Measurements from ENCODE around the gene EHMT1.

The EHMT1 gene

GRCh38 chr9:137787381-137787780, 168.6 kb downstream of the EHMT1 start:
- Histone ChIP-seq H3K4me3 (replicated peaks; ENCODE audit: insufficient read depth, low read length) (no peak overlapping the region), H3K27ac (replicated peaks) (no peak overlapping the region), H3K27me3 (ENCODE audit: insufficient read depth, poor library complexity, severe bottlenecking) (no peaks in the 10 kb centered on the region)
- TF ChIP-seq CTCF (IDR thresholded peaks at IDR 0.05; ENCODE audit: insufficient read depth, low read length) (no peak), SPI1 (IDR thresholded peaks at IDR 0.05; ENCODE audit: borderline replicate concordance, low read depth) (no peak), POLR2AphosphoS5 (IDR thresholded peaks at IDR 0.05; ENCODE audit: low read depth) (no peak), REST (IDR thresholded peaks at IDR 0.05; ENCODE audit: insufficient replicate concordance, low read depth) (no peak), GABPA (IDR thresholded peaks at IDR 0.05; ENCODE audit: low read depth) (no peak)
- no peak for DNase-seq (ENCODE audit: low read depth in 1 of 2, low spot score in 1 of 2)

- Histone ChIP-seq H3K27ac (replicated peaks) (no peak overlapping the region), H3K4me3 (replicated peaks; ENCODE audit: insufficient read depth, low read length) (no peak overlapping the region), H3K27me3 (ENCODE audit: insufficient read depth, poor library complexity, severe bottlenecking) (no peaks in the 10 kb centered on the region)
- no peak for TF ChIP-seq GABPA (IDR thresholded peaks at IDR 0.05; ENCODE audit: low read depth)
- TF ChIP-seq POLR2AphosphoS5 (IDR thresholded peaks at IDR 0.05; ENCODE audit: low read depth) = no peak
- no peak for TF ChIP-seq SPI1 (IDR thresholded peaks at IDR 0.05; ENCODE audit: borderline replicate concordance, low read depth)
- no peak for TF ChIP-seq REST (IDR thresholded peaks at IDR 0.05; ENCODE audit: insufficient replicate concordance, low read depth)
- no peak for TF ChIP-seq CTCF (IDR thresholded peaks at IDR 0.05; ENCODE audit: insufficient read depth, low read length)
- no peak for DNase-seq (ENCODE audit: low read depth in 1 of 2, low spot score in 1 of 2)
Observed at GRCh38 chr9:137787786-137788505, 169.1 kb downstream of the EHMT1 start.

- no peaks in the 10 kb centered on the region for H3K27me3 ChIP-seq (ENCODE audit: insufficient read depth, poor library complexity, severe bottlenecking)
- no peak overlapping the region for H3K27ac ChIP-seq (replicated peaks)
- H3K4me3 ChIP-seq (replicated peaks; ENCODE audit: insufficient read depth, low read length) = no peak overlapping the region
- no peak for TF ChIP-seq REST (IDR thresholded peaks at IDR 0.05; ENCODE audit: insufficient replicate concordance, low read depth)
- TF ChIP-seq GABPA (IDR thresholded peaks at IDR 0.05; ENCODE audit: low read depth) = no peak
- TF ChIP-seq SPI1 (IDR thresholded peaks at IDR 0.05; ENCODE audit: borderline replicate concordance, low read depth) = no peak
- no peak for TF ChIP-seq POLR2AphosphoS5 (IDR thresholded peaks at IDR 0.05; ENCODE audit: low read depth)
- no peak for TF ChIP-seq CTCF (IDR thresholded peaks at IDR 0.05; ENCODE audit: insufficient read depth, low read length)
- DNase-seq (ENCODE audit: low read depth in 1 of 2, low spot score in 1 of 2) = no peak
Observed at GRCh38 chr9:137788561-137789294, 169.9 kb downstream of the EHMT1 start.
